Femur (tissue), 1 donor: ENCODE data around the gene TES.
"Not testable (repeated sequence)": the region's sequence is repeated elsewhere in the genome, so short reads cannot be mapped to it uniquely, and the experiment has no call there.

Experiments
- DNase-seq: peaks from one replicate; pipeline ENCODE4 v3.0.0-alpha.2; 2017

TES gene

DNA sequence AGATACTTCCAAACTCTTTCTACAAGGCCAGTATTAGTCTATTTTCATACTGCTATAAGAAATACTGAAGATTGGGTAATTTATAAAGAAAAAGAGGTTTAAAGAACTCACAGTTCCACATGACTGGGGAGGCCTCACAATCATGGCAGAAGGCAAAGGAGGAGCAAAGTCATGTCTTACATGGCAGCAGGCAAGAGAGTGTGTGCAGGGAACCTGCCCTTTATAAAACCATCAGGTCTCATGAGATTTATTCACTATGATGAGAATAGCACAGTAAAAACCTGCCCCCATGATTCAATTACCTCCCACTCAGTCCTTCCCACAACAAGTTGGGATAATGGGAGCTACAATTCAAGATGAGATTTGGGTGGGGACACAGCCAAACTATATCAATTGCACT lies 85.6 kb downstream of the TES start:
- not testable (repeated sequence) for DNase-seq

DNA sequence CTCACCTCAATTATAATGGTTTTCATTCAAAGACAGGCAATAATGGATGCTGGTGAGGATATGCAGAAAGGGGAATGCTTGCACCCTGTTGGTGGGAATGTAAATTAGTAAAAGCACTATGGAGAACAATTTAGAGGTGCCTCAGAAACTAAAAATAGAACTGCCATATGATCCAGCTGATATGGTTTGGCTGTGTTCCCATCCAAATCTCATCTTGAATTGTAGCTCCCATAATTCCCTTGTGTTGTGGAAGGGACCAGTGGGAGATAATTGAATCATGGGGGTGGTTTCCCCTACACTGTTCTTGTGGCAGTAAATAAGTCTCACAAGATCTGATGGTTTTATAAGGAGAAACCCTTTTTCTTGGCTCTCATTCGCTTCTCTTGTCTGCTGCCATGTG lies 87.7 kb downstream of the TES start:
- DNase-seq, result no peak

DNA sequence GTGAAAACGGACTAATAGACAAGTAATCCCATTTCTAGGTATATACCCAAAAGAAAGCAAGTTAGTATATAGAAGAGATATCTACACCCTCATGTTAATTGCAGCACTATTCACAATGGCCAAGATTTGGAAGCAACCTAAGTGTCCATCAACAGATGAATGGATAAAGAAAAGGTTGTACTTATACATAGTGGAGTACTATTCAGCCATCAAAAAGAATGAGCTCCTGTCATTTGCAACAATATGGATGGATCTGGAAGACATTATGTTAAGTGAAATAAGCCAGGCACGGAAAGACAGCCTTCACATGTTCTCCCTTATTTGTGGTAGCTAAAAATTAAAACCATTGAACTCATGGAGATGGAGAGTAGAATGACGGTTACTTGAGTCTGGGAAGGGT lies 88.2 kb downstream of the TES start:
- no peak for DNase-seq

DNA sequence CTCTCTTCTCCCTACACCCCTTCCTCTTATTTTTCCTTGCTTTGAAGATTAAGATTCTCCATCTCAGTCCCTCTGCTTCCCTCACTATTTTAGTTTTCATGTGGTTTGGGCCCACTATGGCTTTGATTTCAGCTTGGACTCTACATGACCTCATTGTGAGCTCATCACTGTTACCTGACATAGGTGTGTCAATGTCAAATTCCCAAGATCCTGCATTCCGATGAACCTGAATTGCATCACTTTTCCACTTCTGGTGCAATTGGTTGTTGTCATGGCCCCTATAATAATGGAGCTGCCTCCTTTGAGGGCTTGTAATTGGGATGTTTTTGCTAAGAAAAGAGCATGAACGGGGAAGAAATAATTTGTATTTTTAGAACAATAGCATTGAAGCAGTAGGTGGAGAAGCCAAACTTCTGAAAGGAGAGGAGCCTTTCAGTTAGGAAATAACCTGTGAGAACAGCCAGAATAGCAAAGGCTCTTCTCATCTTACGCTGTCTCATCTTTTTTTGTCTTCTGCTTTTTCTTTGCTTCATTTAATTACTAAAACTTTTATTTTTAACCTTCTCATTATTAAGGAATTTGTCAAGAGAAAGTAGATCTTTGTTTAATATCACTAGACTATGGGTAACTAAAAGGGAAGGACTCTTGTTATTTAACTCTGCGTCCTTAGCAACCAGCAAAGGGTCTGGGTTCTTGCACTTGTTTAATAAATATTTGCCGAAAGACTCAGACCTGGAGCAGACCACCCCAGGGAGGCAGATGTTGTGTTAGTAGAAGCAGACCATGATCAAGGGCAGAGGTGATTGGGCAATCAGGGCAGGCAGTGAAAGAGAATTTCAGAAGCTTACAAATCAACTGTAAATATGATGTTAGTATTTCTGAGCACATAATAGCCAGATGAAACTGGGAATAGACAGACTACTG lies 95.4 kb downstream of the TES start:
- DNase-seq, result no peak

DNA sequence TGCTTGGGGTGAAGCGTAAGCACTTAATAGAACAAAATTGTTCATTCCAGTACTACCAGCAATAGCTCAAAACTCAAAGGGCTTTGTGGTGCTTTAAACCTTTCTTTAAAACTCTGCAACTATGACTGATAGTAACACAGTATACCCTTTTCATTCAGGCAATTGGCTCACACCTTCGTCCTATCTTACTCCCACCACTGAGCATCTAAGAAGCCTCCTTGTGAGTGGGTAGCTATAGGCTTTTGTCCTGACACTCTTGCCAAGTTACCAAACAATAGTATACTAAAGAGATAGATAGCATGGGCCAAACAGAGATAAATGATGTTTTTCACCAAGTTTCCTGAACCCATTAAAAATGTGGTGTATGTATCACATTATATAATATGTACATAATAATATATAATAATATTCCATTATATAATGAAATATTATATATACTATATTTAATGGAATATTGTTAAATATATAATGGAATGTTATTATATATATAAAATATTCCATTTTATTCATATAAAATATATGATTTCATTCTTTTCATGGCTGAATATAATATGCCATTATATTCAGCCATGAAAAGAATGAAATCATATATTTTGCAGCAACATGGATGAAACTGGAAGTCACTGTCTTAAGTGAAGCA lies 96.2 kb downstream of the TES start:
- no peak for DNase-seq

DNA sequence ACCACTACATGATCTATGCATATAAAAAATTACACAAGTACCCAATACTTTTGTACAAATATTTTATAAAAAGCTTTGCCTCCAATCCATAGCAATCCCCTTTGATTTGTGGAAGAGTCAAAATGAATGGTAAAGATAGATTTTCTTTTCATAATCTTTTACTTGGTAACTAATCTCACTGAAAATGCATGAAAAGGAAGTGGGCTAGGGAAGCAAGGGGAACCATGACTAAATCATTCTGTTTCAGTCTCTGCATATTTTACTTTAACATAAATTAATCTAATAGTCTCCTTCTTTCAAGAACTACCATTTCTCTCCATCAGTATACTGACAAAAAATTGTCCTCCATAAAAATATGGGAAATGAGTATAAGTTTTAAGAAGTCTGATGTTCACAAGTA lies 96.9 kb downstream of the TES start:
- DNase-seq, result no peak
